ENCODE measurements around the gene KIAA0930. TPM values are rescaled to one million over a fixed set of nuclear protein-coding genes. Genes with fewer than 3 reads are reported as not detected.

The KIAA0930 gene
- total and polyA plus RNA-seq, 2 experiments from 2014 or later: 15.0 to 78.6 TPM

- DNase-seq (ENCODE audit: low spot score) (no peak), ATAC-seq (no peak)
- Mint-ChIP-seq H3K36me3 (ENCODE audit: low read depth) (no peaks in the 10 kb centered on the region; the same call in 2 of the 3 replicates), H3K9me3 (no peaks in the 10 kb centered on the region), H3K4me3 (no peak overlapping the region), H3K27me3 (ENCODE audit: insufficient read depth, low read depth, poor library complexity) (peaks cover 24% of the 10 kb centered on the region), H3K4me1 (peaks cover 17% of the 10 kb centered on the region), H3K27ac (no peak overlapping the region)
- no peak for TF ChIP-seq EZH2 (IDR thresholded peaks at IDR 0.05; ENCODE audit: low read depth, unreplicated experiment)
- TF ChIP-seq ZNF114 (CRISPR knock-in tag; IDR thresholded peaks at IDR 0.05): no peak
- no peak for TF ChIP-seq CREB1 (CRISPR knock-in tag; IDR thresholded peaks at IDR 0.05; ENCODE audit: low read depth)
- 0 out of 2 replicates have a peak, but pooled peaks cover 9% of the 10 kb centered on the region for H3F3A ChIP-seq (replicated peaks; ENCODE audit: low read depth)
- H3K4me1 ChIP-seq (ENCODE audit: insufficient read depth): peaks cover 11% of the 10 kb centered on the region; the same call in 1 of the 2 replicates
- H3K27ac ChIP-seq (ENCODE audit: low read depth): no peak overlapping the region
- no peaks in the 10 kb centered on the region for H3K9me2 ChIP-seq (ENCODE audit: insufficient read depth)
- peaks cover 17% of the 10 kb centered on the region for H3K27me3 ChIP-seq (ENCODE audit: insufficient read depth)
- no peaks in the 10 kb centered on the region for H3K79me2 ChIP-seq (replicated peaks; ENCODE audit: insufficient read depth)
- H3K4me2 ChIP-seq: no peak overlapping the region
- H2AFZ ChIP-seq: no peak overlapping the region
- H4K20me1 ChIP-seq (replicated peaks; ENCODE audit: insufficient read depth): no peaks in the 10 kb centered on the region
- no peaks in the 10 kb centered on the region for H3K36me3 ChIP-seq (ENCODE audit: insufficient read depth)
- no peak overlapping the region for H3K4me3 ChIP-seq
Observed at GRCh38 chr22:45265535-45265934, 24.8 kb upstream of the KIAA0930 start.

DNA sequence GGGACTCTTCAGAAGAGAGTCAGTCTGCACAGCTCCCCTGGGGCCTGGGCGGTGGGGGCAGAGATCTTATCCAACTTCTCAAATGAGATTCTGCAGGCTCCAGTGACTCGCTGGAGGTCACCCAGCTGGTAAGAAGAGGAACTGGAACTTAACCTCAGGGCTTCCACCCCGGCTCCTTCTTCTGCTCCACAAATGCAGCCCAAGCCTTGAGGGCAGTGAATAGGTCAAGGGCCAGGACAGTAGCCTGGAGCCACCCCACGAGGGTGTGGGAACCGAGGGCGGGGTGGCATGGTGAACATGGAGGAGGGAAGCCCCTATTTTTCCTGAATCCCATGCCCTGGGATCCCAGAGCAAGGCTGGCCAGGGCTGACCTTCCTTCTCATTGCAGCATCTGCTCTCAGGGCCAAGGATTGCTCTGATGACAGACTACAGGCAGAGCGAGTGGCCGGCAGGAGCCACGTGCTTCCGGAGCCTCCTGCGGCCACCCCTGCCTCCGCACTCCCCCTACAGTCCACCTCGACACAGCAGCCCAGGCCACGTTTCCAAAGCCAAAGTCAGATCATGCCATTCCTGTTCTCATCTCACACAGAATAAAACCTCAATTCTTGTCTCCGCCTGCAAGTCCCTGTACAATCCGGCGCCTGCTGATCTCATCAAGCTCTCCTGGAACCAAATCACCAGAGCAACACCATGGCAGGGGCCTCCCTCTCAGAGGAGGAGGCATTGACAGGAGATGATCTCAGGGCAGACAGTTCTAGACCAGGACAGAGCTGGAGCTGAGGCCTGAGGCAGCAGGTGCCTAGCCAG lies 23.0 kb upstream of the KIAA0930 start:
- TF ChIP-seq EZH2 (IDR thresholded peaks at IDR 0.05; ENCODE audit: low read depth, unreplicated experiment) (no peak), CTCF (conservative IDR thresholded peaks at IDR 0.05; ENCODE audit: low read depth in 2 of 2) (peak; percentile 57 to 85), CREB1 (CRISPR knock-in tag; IDR thresholded peaks at IDR 0.05; ENCODE audit: low read depth) (0 out of 2 replicates have a peak, but pooled peaks have one; percentile 18), JUNB (IDR thresholded peaks at IDR 0.05; ENCODE audit: unreplicated experiment) (no peak), ZNF331 (CRISPR knock-in tag; IDR thresholded peaks at IDR 0.05; ENCODE audit: low read depth) (no peak), ZNF114 (CRISPR knock-in tag; IDR thresholded peaks at IDR 0.05) (no peak)
- Histone ChIP-seq H2AFZ (peak overlapping the region; percentile 92), H3K79me2 (replicated peaks; ENCODE audit: insufficient read depth) (no peaks in the 10 kb centered on the region), H3K9me2 (ENCODE audit: insufficient read depth) (no peaks in the 10 kb centered on the region), H3K4me2 (no peak overlapping the region), H3F3A (replicated peaks; ENCODE audit: low read depth) (0 out of 2 replicates have a peak, but pooled peaks cover 6% of the 10 kb centered on the region), H3K4me3 (no peak overlapping the region), H3K36me3 (ENCODE audit: insufficient read depth) (no peaks in the 10 kb centered on the region), H3K4me1 (ENCODE audit: insufficient read depth) (peaks cover 3% of the 10 kb centered on the region; the same call in 1 of the 2 replicates), H3K27ac (ENCODE audit: low read depth) (no peak overlapping the region), H3K27me3 (ENCODE audit: insufficient read depth) (peaks cover 5% of the 10 kb centered on the region; the same call in 1 of the 2 replicates), H4K20me1 (replicated peaks; ENCODE audit: insufficient read depth) (no peaks in the 10 kb centered on the region)
- Mint-ChIP-seq H3K9me3 (no peaks in the 10 kb centered on the region), H3K36me3 (ENCODE audit: low read depth) (no peaks in the 10 kb centered on the region), H3K27me3 (ENCODE audit: insufficient read depth, low read depth, poor library complexity) (peaks cover 19% of the 10 kb centered on the region), H3K27ac (no peak overlapping the region), H3K4me1 (peaks cover 8% of the 10 kb centered on the region), H3K4me3 (no peak overlapping the region; the same call in 2 of the 3 replicates)
- ATAC-seq (peak; percentile 69), DNase-seq (ENCODE audit: low spot score) (peak; percentile 85)

Data from GM23338 (cell line).